Measurements from ENCODE around the gene CLDN8.

Gene CLDN8

DNA sequence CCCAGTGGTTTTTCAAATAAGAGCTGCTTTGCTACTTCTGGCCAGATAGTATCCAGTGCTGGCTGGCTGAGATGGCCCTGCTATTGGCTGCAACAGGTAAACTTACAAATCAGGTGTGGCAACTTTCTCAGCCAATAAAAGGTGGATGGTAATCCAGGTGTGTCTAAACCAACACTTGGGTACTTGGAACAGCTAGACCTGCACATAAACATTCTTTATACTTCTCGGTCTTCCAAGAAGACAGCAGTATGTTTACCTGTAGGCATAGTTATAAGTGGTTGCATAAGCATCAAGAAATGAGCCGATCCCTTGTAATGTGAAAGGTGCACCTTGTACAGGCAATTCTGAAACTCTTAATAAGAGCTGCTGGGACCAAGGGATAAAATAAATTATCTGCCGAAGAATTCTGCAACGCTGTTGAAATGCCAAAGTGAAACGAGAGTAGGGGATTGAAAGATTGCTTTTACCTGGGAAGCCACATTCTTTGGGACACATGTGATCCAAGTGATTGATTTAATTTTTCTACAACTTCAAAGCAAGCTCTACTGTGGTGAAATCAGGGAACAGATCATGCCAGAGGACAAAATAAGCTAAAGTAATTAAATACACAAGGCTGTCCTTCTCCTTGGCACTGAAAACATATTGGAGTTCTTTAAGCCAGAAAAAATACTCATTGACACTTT, at the start of gene CLDN8:
CLDN8 (minus strand) TSS at position 57 of the 683 bp plus-strand sequence. CDS start 172 bp downstream, outside the sequence.
- FAIRE-seq = no peak

GRCh38 chr21:30257773-30258172, 41.9 kb upstream of the CLDN8 start:
- no peak for FAIRE-seq

DNA sequence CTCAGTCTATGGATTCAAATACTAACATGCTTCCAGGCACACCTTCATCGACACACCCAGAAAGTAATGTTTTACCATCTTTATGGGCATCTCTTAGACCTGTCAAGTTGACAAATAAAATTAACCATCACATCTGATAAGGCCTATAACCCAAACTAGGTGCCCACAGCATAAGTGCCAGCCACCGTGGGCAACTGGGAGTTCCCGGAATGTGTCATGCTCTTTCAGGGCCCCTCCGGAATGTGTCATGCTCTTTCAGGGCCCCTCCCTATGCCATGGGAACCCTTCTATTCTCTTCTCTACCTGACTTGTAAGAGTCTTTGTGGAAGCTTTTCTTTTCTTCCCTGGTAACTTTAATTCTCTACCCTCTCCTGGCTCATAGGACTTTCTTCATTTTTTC, 40.2 kb upstream of the CLDN8 start:
- no peak for FAIRE-seq

GRCh38 chr21:30255679-30256078, 39.8 kb upstream of the CLDN8 start:
- FAIRE-seq = no peak

DNA sequence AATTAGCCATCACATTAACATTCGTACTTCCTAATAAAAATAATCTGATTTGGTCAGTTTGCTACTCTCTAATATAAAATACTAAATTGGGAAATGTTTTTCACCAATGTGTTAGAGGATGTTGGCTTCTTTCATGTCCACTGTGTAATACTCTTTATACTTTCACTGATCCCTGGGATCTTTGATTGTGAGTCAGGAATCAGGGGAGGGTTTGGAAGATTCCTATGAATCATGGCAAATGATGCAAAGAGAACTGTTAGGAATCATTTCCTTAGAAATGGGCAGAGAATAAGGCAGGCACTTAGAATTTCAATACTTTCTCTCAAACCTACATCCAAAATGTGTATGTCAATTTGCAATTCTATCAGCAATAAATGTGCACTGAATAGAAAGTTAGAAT, 35.9 kb upstream of the CLDN8 start:
- no peak for FAIRE-seq

GRCh38 chr21:30249936-30250335, 34.0 kb upstream of the CLDN8 start:
- FAIRE-seq = no peak

DNA sequence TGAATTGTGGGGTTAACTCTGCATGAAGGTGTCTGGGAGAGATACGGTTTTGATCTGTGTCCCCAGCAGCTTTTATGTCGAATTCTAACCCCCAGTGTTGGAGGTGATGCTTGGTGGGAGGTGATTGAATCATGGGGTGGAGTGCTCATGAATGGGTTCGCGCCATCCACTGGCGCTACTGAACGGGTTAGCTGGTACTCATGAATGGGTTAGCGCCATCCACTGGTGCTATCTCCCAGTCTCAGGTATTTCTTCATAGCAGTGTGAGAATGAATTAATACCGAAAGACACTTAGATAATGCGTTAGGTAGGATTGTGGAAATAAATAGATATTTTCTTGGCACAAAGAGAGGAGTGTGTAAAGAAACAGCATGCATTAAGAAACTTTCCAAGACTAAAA, 32.9 kb upstream of the CLDN8 start:
- no peak for FAIRE-seq

GRCh38 chr21:30245061-30245460, 29.2 kb upstream of the CLDN8 start:
- no peak for FAIRE-seq

DNA sequence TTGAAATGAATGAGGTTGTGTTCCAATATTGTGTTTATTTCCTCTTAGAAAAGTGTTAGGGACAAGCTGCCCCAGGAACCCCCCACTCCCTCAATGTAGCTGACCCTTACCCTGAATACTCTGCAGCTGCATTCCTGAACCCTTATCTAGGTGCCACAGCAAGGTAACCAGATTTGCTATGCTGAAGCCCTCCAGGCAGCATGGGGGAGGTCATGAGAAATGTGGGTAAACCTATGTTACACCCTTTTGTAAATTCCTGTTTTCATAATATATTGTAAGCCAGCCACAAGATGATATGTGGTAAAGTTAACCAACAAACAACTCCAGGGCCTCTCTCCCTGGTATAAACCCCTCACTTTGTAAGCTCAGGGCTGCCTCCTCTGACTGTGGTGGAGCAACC, 27.8 kb upstream of the CLDN8 start:
- no peak for FAIRE-seq

- FAIRE-seq = no peak
These were observed 24.8 kb upstream of the CLDN8 start for GRCh38 chr21:30240661-30241060.

DNA sequence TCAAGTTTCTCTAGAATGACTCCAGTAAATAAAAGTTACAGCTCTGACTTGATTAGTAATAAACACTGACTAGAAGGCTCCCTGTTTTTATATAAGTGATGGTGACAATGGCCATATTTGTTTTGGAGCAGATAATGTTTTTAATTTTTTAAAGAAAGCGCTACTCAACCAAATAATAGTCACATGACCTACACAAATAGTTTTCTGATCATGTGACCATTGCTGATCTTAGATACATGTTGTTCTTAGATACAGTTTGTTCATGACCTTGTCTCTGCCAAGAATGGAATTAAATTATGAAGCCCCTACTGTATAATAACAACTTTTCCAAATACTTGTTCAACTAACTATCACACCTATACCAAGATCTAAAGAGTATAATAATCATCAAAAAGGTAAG, 22.3 kb upstream of the CLDN8 start:
- no peak for FAIRE-seq

DNA sequence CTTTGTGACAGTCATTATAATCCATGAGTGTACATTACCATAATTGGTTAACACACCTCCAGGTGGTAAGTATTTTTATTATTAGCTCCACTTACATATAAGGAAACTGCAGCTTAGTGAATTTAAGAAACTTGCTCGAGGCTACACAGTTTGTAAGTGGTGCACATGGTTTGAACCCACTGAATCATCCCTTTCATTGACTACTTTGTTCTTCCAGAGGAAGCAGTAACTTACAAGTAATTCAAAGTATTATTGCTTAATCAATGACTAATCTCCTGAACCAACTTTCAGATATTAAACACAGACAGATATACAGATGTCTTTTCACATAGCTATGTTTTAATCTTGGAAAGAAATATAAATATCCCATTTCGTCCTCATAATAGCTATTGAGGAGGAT, 18.7 kb upstream of the CLDN8 start:
- FAIRE-seq = no peak

- peak; percentile 61 for FAIRE-seq
These were observed 18.2 kb upstream of the CLDN8 start for GRCh38 chr21:30234050-30234449.

- no peak for FAIRE-seq
These were observed 17.5 kb upstream of the CLDN8 start for GRCh38 chr21:30233228-30234020.

DNA sequence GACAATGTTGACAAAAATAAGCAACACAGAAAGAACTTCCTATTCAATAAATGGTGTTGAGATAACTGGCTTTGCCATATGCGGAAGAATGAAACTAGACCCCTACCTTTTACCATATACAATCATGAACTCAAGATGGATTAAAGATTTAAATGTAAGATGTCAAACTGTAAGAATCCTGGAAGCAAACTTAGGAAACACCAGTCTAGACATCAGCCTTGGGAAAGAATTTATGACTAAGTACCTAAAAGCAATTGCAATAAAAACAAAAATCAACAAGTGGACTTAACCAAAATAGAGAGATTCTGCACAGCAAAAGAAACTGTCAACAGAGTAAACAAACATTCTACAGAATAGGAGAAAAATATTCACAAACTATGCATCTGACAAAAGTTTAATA, 16.1 kb upstream of the CLDN8 start:
- no peak for FAIRE-seq

GRCh38 chr21:30227633-30228404, 11.9 kb upstream of the CLDN8 start:
- no peak for FAIRE-seq

GRCh38 chr21:30227128-30227527, 11.2 kb upstream of the CLDN8 start:
- FAIRE-seq = no peak

- no peak for FAIRE-seq
These were observed 7.7 kb upstream of the CLDN8 start for GRCh38 chr21:30223596-30223995.

DNA sequence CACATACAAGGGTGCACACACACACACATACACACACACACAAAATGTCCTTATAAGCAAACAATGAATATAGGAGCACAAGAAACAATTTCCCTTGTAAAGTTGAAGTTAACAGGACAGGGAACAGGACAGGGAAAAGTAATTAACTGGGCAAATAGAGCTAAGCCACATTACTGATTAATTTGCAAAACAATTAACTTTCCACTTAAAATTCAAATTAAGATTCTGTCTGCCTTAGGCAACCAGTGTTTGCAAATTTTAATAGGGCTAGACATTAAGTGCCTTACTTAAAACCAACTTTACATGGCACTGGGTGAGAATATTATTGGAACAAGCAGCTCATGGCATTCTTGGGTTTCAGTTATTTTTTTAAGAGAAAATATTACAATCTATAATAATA, 6.8 kb upstream of the CLDN8 start:
- no peak for FAIRE-seq

DNA sequence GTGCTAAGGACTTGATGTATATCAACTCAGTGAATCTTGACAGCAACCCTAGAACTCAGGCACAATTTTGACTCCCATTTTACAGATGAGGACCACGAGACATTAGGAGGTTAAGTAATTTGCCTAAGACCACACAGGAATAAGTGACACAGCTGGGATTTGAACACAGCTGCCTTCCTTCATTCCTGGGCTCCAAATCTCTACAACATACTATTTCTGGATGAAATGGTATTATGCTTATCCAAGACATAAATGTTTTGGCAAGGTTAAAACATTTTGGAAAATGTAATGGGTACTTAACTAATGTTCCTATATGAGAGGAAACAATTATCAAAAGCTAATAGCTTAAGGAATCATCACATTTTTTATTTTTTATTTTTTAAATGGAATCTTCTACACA, 4.8 kb downstream of the CLDN8 start:
- FAIRE-seq = no peak

DNA sequence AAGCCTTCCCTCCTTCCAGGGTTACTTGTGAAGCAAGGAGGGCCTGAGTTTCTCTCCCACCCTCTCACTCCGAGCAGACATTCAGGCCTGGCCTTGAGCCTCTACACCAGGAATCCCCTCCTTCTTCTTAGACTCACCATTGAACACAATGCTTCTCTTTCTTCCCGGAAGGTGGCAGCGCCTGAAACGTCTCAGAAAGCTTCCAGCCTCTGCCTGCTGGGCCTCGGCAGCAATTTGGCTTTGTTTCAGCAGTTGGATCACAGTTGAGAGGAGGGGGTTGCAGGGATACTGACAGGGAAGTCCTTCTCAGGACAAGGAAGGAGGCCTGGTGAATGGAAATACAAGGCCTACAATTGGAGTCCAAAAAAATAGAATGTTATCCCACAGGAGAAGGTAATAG, 6.3 kb downstream of the CLDN8 start:
- no peak for FAIRE-seq

- FAIRE-seq = no peak
These were observed 8.7 kb downstream of the CLDN8 start for GRCh38 chr21:30207252-30207579.

GRCh38 chr21:30206551-30207251, 9.2 kb downstream of the CLDN8 start:
- no peak for FAIRE-seq
